MM.1S (cell line): Measurements from ENCODE around the gene TPST1.

Experiments used
- EZH2 ChIP-seq: fragments of 300-600 bp; sonication (generic); optimal IDR thresholded peaks from 2 replicates; pipeline ENCODE3; 2017; ENCODE audit warnings: low read depth, mild to moderate bottlenecking, antibody characterized with exemption, low read length, mixed read lengths
- EZH2phosphoT487 ChIP-seq: fragments of 300-600 bp; sonication (generic); IDR thresholded peaks from 2 replicates; pipeline ENCODE4 v1.6.1; 2018; ENCODE audit warnings: antibody characterized with exemption, low read length
- TF ChIP-seq, protein P1 (sequence below): fragments of 300-600 bp; sonication (generic); IDR thresholded peaks from 2 replicates; pipeline ENCODE4 v1.5.1; 2016; ENCODE audit warnings: antibody characterized with exemption, low read length, mixed read lengths

DNA sequence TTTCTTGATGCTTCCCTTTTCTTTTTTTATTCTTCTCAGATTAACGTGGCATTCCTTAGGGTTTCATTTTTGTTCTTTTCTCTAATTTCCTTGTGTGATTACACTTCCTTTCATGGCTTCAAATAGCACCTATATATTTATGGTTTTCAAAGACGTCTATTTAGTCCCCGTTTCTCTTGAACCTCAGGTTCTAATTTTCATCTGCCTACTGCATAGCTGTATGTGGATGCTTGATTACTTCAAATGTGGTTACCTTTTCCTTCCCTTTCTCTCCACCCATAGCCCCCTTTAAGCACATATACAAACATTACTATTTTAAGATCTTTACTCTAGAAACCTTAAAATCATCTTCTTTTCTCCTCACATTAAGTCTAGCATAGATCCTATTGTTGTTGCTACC is 2.4 kb downstream of the TPST1 start:
- no peak for TF ChIP-seq EZH2
- TF ChIP-seq EZH2phosphoT487, result no peak
- TF ChIP-seq, protein P1, sequence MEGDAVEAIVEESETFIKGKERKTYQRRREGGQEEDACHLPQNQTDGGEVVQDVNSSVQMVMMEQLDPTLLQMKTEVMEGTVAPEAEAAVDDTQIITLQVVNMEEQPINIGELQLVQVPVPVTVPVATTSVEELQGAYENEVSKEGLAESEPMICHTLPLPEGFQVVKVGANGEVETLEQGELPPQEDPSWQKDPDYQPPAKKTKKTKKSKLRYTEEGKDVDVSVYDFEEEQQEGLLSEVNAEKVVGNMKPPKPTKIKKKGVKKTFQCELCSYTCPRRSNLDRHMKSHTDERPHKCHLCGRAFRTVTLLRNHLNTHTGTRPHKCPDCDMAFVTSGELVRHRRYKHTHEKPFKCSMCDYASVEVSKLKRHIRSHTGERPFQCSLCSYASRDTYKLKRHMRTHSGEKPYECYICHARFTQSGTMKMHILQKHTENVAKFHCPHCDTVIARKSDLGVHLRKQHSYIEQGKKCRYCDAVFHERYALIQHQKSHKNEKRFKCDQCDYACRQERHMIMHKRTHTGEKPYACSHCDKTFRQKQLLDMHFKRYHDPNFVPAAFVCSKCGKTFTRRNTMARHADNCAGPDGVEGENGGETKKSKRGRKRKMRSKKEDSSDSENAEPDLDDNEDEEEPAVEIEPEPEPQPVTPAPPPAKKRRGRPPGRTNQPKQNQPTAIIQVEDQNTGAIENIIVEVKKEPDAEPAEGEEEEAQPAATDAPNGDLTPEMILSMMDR, result no peak
